GM12872 (cell line): ENCODE results near the gene CAMTA1.

ENCODE experiments used
- CTCF ChIP-seq: IDR thresholded peaks from 3 replicates; pipeline ENCODE4 v1.5.1; 2011; ENCODE audit warnings: low read depth, mild to moderate bottlenecking, low read length, moderate library complexity; ENCODE audit not compliant: insufficient read depth

Gene CAMTA1

GRCh38 chr1:7408771-7409150, 623.5 kb downstream of the CAMTA1 start:
- no peak for TF ChIP-seq CTCF

- TF ChIP-seq CTCF = no peak
These were observed 624.0 kb downstream of the CAMTA1 start for GRCh38 chr1:7409278-7409677.

GRCh38 chr1:7410156-7410555, 624.9 kb downstream of the CAMTA1 start:
- no peak for TF ChIP-seq CTCF

- TF ChIP-seq CTCF = no peak
These were observed 633.3 kb downstream of the CAMTA1 start for GRCh38 chr1:7418442-7419080.

GRCh38 chr1:7420098-7420445, 634.8 kb downstream of the CAMTA1 start:
- TF ChIP-seq CTCF = no peak

- TF ChIP-seq CTCF = no peak
These were observed 635.3 kb downstream of the CAMTA1 start for GRCh38 chr1:7420470-7421100.

GRCh38 chr1:7421471-7422075, 636.3 kb downstream of the CAMTA1 start:
- TF ChIP-seq CTCF = no peak
